ENCODE results near the gene DPYD.

The DPYD gene

GRCh38 chr1:97202481-97203380, 718.1 kb downstream of the DPYD start:
- peaks cover 3% of the 10 kb centered on the region for H3K4me1 ChIP-seq (ENCODE audit: control insufficient read depth, insufficient read depth, low read length)
- H3K27me3 ChIP-seq (ENCODE audit: control insufficient read depth, insufficient read depth, low read length), result no peaks in the 10 kb centered on the region
- no peak overlapping the region for H3K27ac ChIP-seq (ENCODE audit: low read depth, low read length)
- H3K4me3 ChIP-seq (ENCODE audit: low read length), result no peak overlapping the region
- no peak overlapping the region for H3K9ac ChIP-seq (ENCODE audit: low read length)
- H3K36me3 ChIP-seq (ENCODE audit: control insufficient read depth, insufficient read depth, low read length), result no peaks in the 10 kb centered on the region

- no peak overlapping the region for H3K27ac ChIP-seq (ENCODE audit: low read depth, low read length)
- no peaks in the 10 kb centered on the region for H3K27me3 ChIP-seq (ENCODE audit: control insufficient read depth, insufficient read depth, low read length)
- H3K4me3 ChIP-seq (ENCODE audit: low read length), result no peak overlapping the region
- peaks cover 3% of the 10 kb centered on the region for H3K4me1 ChIP-seq (ENCODE audit: control insufficient read depth, insufficient read depth, low read length)
- no peaks in the 10 kb centered on the region for H3K36me3 ChIP-seq (ENCODE audit: control insufficient read depth, insufficient read depth, low read length)
- no peak overlapping the region for H3K9ac ChIP-seq (ENCODE audit: low read length)
Observed at GRCh38 chr1:97201641-97202040, 719.2 kb downstream of the DPYD start.

DNA sequence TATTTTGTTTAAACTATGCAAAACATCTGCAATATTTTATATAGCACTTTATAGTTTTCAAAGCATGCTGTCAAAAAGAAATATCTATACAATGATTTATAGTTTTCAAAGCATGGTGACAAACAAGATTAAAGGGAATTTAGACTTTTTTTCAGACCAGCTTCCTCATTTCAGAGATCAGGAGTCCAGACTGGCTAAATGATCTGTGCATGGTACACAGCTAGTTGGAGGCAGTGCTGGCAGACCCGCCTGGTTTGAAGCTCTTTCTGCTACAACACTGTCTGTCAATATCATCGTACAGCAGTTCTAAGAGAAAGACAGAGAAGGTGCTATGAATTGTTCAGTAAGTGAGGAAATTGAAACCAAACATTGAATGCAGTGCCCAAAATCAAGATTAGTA, 720.2 kb downstream of the DPYD start:
- Histone ChIP-seq H3K27me3 (ENCODE audit: control insufficient read depth, insufficient read depth, low read length) (no peaks in the 10 kb centered on the region), H3K4me3 (ENCODE audit: low read length) (no peak overlapping the region), H3K36me3 (ENCODE audit: control insufficient read depth, insufficient read depth, low read length) (no peaks in the 10 kb centered on the region), H3K4me1 (ENCODE audit: control insufficient read depth, insufficient read depth, low read length) (peaks cover 3% of the 10 kb centered on the region), H3K27ac (ENCODE audit: low read depth, low read length) (no peak overlapping the region), H3K9ac (ENCODE audit: low read length) (no peak overlapping the region)

- H3K27me3 ChIP-seq (ENCODE audit: control insufficient read depth, insufficient read depth, low read length), result no peaks in the 10 kb centered on the region
- no peaks in the 10 kb centered on the region for H3K36me3 ChIP-seq (ENCODE audit: control insufficient read depth, insufficient read depth, low read length)
- H3K4me3 ChIP-seq (ENCODE audit: low read length), result no peak overlapping the region
- no peak overlapping the region for H3K27ac ChIP-seq (ENCODE audit: low read depth, low read length)
- H3K9ac ChIP-seq (ENCODE audit: low read length), result no peak overlapping the region
- H3K4me1 ChIP-seq (ENCODE audit: control insufficient read depth, insufficient read depth, low read length), result peaks cover 5% of the 10 kb centered on the region
Observed at GRCh38 chr1:97196825-97197516, 723.9 kb downstream of the DPYD start.

- Histone ChIP-seq H3K4me1 (ENCODE audit: control insufficient read depth, insufficient read depth, low read length) (peaks cover 5% of the 10 kb centered on the region), H3K36me3 (ENCODE audit: control insufficient read depth, insufficient read depth, low read length) (no peaks in the 10 kb centered on the region), H3K27ac (ENCODE audit: low read depth, low read length) (no peak overlapping the region), H3K9ac (ENCODE audit: low read length) (no peak overlapping the region), H3K27me3 (ENCODE audit: control insufficient read depth, insufficient read depth, low read length) (no peaks in the 10 kb centered on the region), H3K4me3 (ENCODE audit: low read length) (no peak overlapping the region)
Observed at GRCh38 chr1:97192872-97193572, 727.8 kb downstream of the DPYD start.

DNA sequence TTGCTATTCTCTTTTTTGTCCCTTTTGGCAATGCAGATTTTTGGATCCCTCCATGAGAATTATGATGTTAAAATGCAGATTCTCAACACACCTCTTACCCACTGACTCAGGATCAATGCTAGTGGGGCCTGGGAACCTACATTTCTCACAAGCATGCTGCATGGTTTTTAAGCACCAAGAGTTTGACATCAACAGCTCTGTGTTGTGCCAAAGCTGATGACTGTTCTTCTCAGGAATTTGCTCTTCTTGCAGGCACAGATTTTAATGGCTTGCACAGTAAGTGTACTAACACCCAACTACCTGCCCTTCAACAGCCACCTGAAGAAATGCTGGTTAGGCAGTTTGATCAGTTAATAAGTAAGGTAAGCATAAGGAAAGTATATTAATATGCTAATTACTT, 730.5 kb downstream of the DPYD start:
- Histone ChIP-seq H3K27ac (ENCODE audit: low read depth, low read length) (no peak overlapping the region), H3K36me3 (ENCODE audit: control insufficient read depth, insufficient read depth, low read length) (no peaks in the 10 kb centered on the region), H3K4me3 (ENCODE audit: low read length) (no peak overlapping the region), H3K27me3 (ENCODE audit: control insufficient read depth, insufficient read depth, low read length) (no peaks in the 10 kb centered on the region), H3K9ac (ENCODE audit: low read length) (no peak overlapping the region), H3K4me1 (ENCODE audit: control insufficient read depth, insufficient read depth, low read length) (peaks cover 5% of the 10 kb centered on the region)

DNA sequence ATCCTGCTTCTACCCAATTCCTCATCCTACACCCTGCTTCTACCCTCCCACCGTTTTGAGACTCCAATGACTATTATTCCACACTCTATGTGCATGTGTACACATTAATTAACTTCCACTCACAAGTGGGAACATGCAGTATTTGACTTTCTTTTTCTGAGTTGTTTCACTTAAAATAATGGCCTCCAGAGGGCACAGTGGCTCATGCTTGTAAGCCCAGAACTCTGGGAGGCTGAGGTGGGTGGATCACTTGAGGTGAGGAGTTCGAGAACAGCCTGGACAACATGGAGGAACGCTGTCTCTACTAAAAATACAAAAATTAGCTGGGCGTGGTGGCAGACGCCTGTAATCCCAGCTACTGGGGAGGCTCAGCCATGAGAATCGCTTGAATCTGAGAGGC, 734.5 kb downstream of the DPYD start:
- Histone ChIP-seq H3K9ac (ENCODE audit: low read length) (no peak overlapping the region), H3K36me3 (ENCODE audit: control insufficient read depth, insufficient read depth, low read length) (no peaks in the 10 kb centered on the region), H3K4me3 (ENCODE audit: low read length) (no peak overlapping the region), H3K27ac (ENCODE audit: low read depth, low read length) (no peak overlapping the region), H3K4me1 (ENCODE audit: control insufficient read depth, insufficient read depth, low read length) (no peaks in the 10 kb centered on the region), H3K27me3 (ENCODE audit: control insufficient read depth, insufficient read depth, low read length) (no peaks in the 10 kb centered on the region)

GRCh38 chr1:97174039-97174704, 746.7 kb downstream of the DPYD start:
- Histone ChIP-seq H3K4me1 (ENCODE audit: control insufficient read depth, insufficient read depth, low read length) (no peaks in the 10 kb centered on the region), H3K27ac (ENCODE audit: low read depth, low read length) (no peak overlapping the region), H3K36me3 (ENCODE audit: control insufficient read depth, insufficient read depth, low read length) (no peaks in the 10 kb centered on the region)

DNA sequence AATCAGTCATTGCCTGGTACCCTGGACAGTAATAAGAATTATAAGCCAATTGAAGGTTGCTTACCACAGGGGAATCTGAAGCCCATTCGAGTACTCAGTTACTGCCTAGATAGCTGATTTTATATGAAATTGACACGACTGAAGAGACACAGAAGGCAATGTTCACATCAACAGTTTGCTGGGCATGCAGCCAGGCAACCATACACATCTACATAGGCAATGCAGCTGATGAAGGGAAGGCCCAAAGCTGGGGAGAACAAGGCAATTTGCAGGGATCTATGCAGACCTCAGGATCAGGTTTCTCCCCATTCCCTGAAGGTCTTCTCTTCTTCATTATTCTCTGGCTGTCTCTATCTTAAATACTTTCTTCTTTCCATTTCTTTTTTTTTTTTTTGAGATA, 750.5 kb downstream of the DPYD start:
- Histone ChIP-seq H3K4me1 (ENCODE audit: control insufficient read depth, insufficient read depth, low read length) (no peaks in the 10 kb centered on the region), H3K4me3 (ENCODE audit: low read length) (no peak overlapping the region), H3K27ac (ENCODE audit: low read depth, low read length) (no peak overlapping the region), H3K27me3 (ENCODE audit: control insufficient read depth, insufficient read depth, low read length) (no peaks in the 10 kb centered on the region), H3K36me3 (ENCODE audit: control insufficient read depth, insufficient read depth, low read length) (no peaks in the 10 kb centered on the region), H3K9ac (ENCODE audit: low read length) (no peak overlapping the region)

More at GRCh38 chr1:97174039-97174704, 746.7 kb downstream of the DPYD start:
- no peak overlapping the region for H3K4me3 ChIP-seq (ENCODE audit: low read length)
- no peak overlapping the region for H3K9ac ChIP-seq (ENCODE audit: low read length)
- no peaks in the 10 kb centered on the region for H3K27me3 ChIP-seq (ENCODE audit: control insufficient read depth, insufficient read depth, low read length)

- Histone ChIP-seq H3K27me3 (ENCODE audit: control insufficient read depth, insufficient read depth, low read length) (no peaks in the 10 kb centered on the region), H3K36me3 (ENCODE audit: control insufficient read depth, insufficient read depth, low read length) (no peaks in the 10 kb centered on the region), H3K27ac (ENCODE audit: low read depth, low read length) (no peak overlapping the region), H3K4me3 (ENCODE audit: low read length) (no peak overlapping the region), H3K4me1 (ENCODE audit: control insufficient read depth, insufficient read depth, low read length) (no peaks in the 10 kb centered on the region), H3K9ac (ENCODE audit: low read length) (no peak overlapping the region)
Observed at GRCh38 chr1:97168056-97168455, 752.8 kb downstream of the DPYD start.

DNA sequence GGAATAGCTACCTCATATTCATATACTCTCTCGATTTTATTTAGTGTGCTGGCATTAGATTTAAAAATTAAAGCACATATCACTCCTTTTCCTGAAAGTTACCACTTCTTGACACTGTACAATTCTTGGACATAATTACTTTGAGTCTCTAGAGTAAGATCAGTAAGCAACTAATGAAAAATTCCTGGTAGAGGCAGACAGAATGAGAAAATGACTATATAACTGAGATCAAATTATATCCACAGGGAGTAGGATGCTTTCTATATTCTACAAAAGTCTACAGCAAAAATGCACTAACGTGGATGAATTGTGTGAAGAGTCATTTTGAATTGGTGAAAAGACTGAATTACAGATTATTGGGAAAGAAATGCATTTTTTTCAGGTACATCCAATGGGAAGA, 753.6 kb downstream of the DPYD start:
- no peak overlapping the region for H3K27ac ChIP-seq (ENCODE audit: low read depth, low read length)
- H3K27me3 ChIP-seq (ENCODE audit: control insufficient read depth, insufficient read depth, low read length), result no peaks in the 10 kb centered on the region
- H3K36me3 ChIP-seq (ENCODE audit: control insufficient read depth, insufficient read depth, low read length), result no peaks in the 10 kb centered on the region
- no peak overlapping the region for H3K4me3 ChIP-seq (ENCODE audit: low read length)
- H3K9ac ChIP-seq (ENCODE audit: low read length), result no peak overlapping the region
- H3K4me1 ChIP-seq (ENCODE audit: control insufficient read depth, insufficient read depth, low read length), result no peaks in the 10 kb centered on the region

GRCh38 chr1:97166626-97167025, 754.2 kb downstream of the DPYD start:
- H3K4me3 ChIP-seq (ENCODE audit: low read length), result no peak overlapping the region
- no peak overlapping the region for H3K9ac ChIP-seq (ENCODE audit: low read length)
- H3K27me3 ChIP-seq (ENCODE audit: control insufficient read depth, insufficient read depth, low read length), result no peaks in the 10 kb centered on the region
- no peaks in the 10 kb centered on the region for H3K4me1 ChIP-seq (ENCODE audit: control insufficient read depth, insufficient read depth, low read length)
- no peak overlapping the region for H3K27ac ChIP-seq (ENCODE audit: low read depth, low read length)
- no peaks in the 10 kb centered on the region for H3K36me3 ChIP-seq (ENCODE audit: control insufficient read depth, insufficient read depth, low read length)
